GM18907 (cell line): ENCODE data around the gene SKIL.

Source experiments
- ATAC-seq: cut with Tn5 transposase; IDR thresholded peaks from one replicate; pipeline ENCODE4 v1.9.1; 2021; ENCODE audit warnings: mild to moderate bottlenecking, moderate library complexity; ENCODE audit not compliant: unreplicated experiment

Gene SKIL

GRCh38 chr3:170386468-170386867 is 29.0 kb downstream of the SKIL start:
- no peak for ATAC-seq

GRCh38 chr3:170387950-170388349 is 30.4 kb downstream of the SKIL start:
- ATAC-seq, result no peak

- no peak for ATAC-seq
Measured at GRCh38 chr3:170391108-170391507, 33.6 kb downstream of the SKIL start.

- no peak for ATAC-seq
Measured at GRCh38 chr3:170397685-170398084, 40.2 kb downstream of the SKIL start.

- ATAC-seq, result no peak
Measured at GRCh38 chr3:170405101-170405500, 47.6 kb downstream of the SKIL start.

- ATAC-seq, result no peak
Measured at GRCh38 chr3:170410428-170411029, 53.0 kb downstream of the SKIL start.

GRCh38 chr3:170413291-170413690 is 55.8 kb downstream of the SKIL start:
- ATAC-seq, result no peak

- peak; percentile 61 for ATAC-seq
Measured at GRCh38 chr3:170414202-170414663, 56.7 kb downstream of the SKIL start.

GRCh38 chr3:170417090-170417489 is 59.6 kb downstream of the SKIL start:
- ATAC-seq, result no peak

- no peak for ATAC-seq
Measured at GRCh38 chr3:170418422-170419398, 61.2 kb downstream of the SKIL start, which contains the start of gene CLDN11. TSS of gene CLDN11 (plus strand) at chr3:170418868. CDS start at chr3:170419067, 199 bp downstream.

GRCh38 chr3:170419557-170420087 is 62.1 kb downstream of the SKIL start:
- ATAC-seq, result no peak

- ATAC-seq, result no peak
Measured at GRCh38 chr3:170420307-170420821, 62.8 kb downstream of the SKIL start.

- no peak for ATAC-seq
Measured at GRCh38 chr3:170421111-170421641, 63.7 kb downstream of the SKIL start.

GRCh38 chr3:170421758-170422157 is 64.2 kb downstream of the SKIL start:
- ATAC-seq, result no peak

- ATAC-seq, result no peak
Measured at GRCh38 chr3:170423001-170423615, 65.6 kb downstream of the SKIL start.

- ATAC-seq, result no peak
Measured at GRCh38 chr3:170424879-170425278, 67.4 kb downstream of the SKIL start.

GRCh38 chr3:170425491-170426239 is 68.2 kb downstream of the SKIL start:
- ATAC-seq, result no peak

- ATAC-seq, result no peak
Measured at GRCh38 chr3:170426240-170426797, 68.8 kb downstream of the SKIL start.

- ATAC-seq, result no peak
Measured at GRCh38 chr3:170428095-170428494, 70.6 kb downstream of the SKIL start.

- ATAC-seq, result peak; percentile 76
Measured at GRCh38 chr3:170429050-170429449, 71.5 kb downstream of the SKIL start.
